Measurements from ENCODE around the gene ACAP3.
A peak's percentile ranks its signal among the peaks of the same experiment; 100 is the strongest.
"Not testable (repeated sequence)": the region's sequence is repeated elsewhere in the genome, so short reads cannot be mapped to it uniquely, and the experiment has no call there.

ACAP3 gene

DNA sequence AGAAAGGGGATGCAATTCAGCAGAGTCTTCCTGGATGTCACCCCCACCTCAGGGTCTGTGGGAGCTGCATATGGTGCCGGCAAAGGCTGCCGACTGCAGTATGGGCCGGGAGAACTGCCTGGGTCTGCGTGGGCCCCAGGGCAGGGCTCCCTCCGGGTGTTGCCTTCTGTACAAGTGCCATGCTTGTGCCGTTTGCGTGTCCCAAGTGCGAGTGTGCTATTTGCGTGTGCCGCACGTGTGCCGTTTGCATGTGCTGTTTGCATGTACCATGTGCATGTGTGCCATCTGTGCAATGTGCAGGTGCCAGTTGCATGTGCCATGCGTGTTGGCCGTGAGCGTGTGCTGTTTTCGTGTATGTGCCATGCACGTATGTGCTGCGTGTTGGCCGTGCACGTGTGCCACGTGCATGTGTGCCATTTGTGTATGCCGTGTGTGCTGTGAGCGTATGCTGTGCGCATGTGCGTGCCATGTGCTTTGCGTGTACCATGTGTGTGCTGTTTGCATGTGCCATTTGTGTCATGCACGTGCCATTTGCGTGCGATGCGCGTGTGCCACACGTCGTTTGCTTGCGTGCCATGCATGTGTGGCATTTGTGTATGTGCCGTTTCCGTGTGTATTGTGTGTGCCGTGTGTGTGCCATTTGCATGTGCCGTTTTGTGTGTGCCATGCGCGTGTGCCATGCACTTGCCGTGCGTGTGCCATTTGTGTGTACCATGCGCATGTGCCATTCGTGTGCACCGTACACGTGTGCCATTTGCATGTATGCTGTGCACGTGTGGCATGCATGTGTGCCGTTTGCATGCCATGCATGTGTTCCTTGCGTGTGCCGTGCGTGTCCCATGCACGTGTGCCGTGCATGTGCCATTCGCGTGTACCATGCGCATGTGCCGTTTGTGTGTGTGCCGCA, 21.8 kb upstream of the ACAP3 start:
- DNase-seq: no peak

DNA sequence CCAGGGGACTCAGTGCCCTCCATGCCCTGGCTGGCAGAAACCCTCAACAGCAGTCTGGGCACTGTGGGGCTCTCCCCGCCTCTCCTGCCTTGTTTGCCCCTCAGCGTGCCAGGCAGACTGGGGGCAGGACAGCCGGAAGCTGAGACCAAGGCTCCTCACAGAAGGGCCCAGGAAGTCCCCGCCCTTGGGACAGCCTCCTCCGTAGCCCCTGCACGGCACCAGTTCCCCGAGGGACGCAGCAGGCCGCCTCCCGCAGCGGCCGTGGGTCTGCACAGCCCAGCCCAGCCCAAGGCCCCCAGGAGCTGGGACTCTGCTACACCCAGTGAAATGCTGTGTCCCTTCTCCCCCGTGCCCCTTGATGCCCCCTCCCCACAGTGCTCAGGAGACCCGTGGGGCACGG, 20.5 kb upstream of the ACAP3 start:
- DNase-seq: no peak

- no peak for DNase-seq
Observed at GRCh38 chr1:1327291-1327690, 19.6 kb upstream of the ACAP3 start.

GRCh38 chr1:1326075-1326605, 18.4 kb upstream of the ACAP3 start:
- no peak for DNase-seq

DNA sequence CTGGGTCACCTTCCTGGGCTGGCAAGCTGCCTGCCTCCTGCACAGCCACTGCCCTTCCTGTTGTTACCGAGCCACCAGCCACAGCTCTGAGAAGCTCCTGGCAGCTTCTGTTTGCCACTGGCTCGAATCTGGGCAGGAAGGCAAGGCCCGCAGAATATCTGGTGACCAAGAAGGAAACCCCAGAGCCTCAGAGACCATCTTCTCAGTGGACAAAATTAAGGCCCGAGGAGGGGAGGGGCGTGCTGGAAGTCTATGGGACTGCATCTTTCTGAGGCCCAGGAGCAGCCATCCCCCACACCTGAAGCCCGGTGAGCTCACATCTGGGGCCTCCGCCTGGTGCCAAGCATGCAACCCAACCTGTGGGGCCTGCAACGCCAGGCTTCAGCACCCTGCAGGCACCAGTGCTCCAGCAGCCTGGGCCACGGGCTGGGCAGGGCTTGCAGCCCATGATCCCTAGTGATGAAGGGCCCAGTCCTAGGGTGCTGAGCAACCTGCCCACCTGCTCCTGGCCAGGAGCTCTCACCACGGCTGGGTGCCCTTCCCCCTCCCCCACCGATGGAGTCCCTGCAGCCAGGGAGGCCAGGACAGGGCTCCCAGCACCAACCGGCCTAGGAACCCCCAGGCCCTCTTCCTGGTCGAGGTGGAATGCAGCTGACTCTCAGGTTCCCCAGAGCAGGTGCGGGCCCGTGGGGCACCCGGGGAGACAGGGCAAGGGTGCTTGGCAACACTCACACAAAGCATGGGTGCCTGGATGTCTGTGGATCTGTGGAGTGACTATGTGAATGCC, 17.8 kb upstream of the ACAP3 start:
- no peak for DNase-seq

DNA sequence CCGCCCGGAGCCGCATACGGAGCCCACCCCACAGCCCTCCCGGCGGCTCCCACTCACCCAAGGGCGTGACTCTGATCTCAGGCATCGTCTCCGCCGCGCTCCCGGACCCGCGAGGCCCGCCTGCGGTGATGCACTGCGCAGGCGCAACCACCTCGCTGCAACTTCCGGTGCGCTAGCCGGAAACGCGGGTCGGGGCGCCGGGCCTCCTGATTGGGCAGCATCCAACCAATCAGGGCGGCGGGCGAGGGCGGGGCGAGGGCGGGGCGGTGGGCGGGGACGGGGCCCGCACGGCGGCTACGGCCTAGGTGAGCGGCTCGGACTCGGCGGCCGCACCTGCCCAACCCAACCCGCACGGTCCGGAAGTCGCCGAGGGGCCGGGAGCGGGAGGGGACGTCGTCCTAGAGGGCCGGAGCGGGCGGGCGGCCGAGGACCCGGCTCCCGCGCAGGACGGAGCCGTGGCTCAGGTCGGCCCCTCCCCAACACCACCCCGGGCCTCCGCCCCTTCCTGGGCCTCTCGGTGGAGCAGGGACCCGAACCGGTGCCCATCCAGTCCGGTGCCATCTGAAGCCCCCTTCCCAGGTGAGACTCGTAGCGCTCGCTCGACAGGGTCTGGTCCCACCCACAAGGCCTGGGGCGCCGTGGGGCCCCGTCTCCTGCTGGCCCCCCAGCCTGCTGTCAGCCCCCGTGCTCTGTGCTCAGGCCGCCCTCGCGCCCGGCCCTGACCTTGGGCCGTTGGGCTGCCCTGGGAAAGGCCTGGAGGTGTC, 17.0 kb upstream of the ACAP3 start, which contains the start of the genes CPTP and INTS11:
Gene CPTP (plus strand): TSS at position 279 of the 764 bp plus-strand sequence. CDS start 2,109 bp downstream, outside the sequence.
Gene INTS11 (minus strand): TSS at position 137 of the 764 bp plus-strand sequence. CDS start 52 bp downstream, at position 85.
- peak; percentile 94 for DNase-seq

GRCh38 chr1:1324084-1324523, 16.4 kb upstream of the ACAP3 start:
- no peak for DNase-seq

GRCh38 chr1:1322952-1323351, 15.2 kb upstream of the ACAP3 start:
- no peak for DNase-seq

- DNase-seq: no peak
Observed at GRCh38 chr1:1322418-1322817, 14.7 kb upstream of the ACAP3 start.

DNA sequence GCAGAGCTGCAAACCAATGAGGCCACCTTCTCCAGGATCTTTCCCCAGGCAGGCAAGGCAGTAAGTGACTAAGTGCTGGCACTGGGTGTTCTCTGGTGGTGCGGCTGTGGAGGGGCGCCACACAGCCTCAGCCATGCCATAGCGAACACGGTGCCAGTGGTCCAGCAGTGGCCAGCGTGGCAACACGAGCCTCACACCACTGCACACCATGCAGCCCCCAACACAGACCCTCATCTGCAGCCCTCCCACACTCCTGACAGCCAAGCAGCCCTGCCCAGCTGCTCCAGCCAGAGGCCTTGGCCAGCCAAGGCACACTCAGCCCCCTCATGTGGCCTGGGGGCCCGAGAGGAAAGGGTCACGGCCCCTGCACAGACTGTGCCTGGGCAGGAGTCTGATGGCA, 13.7 kb upstream of the ACAP3 start:
- no peak for DNase-seq

- DNase-seq: no peak
Observed at GRCh38 chr1:1320666-1321448, 13.1 kb upstream of the ACAP3 start.

- no peak for DNase-seq
Observed at GRCh38 chr1:1319646-1319941, 11.9 kb upstream of the ACAP3 start.

DNA sequence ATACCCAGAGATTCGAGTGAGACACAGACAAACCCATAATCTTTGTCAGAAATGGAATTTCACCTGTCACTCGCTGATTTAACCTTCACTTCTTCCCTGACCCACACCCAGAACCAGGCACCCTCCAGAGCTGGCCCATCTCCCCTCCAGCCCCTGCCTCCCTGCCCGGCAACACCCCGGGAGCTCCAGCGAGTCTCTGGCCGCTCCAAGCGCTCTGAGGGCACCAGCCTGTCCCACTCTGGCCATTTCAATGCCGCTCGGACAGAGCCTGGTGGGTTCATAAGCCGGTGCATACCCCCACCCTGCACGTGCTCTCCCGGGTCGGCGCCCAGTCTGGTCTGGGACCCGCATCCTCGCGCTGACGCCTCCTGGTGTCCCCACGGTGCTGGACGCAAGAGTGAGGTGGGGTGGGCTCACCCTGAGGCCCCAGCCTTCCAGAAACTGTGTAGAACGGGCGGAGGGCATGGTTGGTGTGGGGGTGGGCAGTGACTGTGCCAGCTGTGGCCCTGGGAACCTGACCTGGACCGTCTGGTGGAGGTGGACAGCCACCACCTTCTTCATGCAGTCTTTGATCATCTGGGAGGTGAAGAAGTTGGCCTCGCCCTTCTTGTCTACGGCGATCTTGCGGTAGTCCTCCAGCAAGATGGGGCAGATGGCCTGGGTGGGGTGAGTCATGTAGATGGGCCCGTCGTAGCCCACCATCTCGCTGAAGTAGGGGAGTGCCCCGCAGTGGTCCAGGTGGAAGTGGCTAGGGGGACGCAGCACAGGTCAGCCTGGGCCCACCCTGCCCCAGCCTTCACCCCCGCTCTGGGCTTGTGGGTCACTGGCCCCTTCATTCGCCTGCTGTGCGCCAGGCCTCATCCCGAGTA, 11.3 kb upstream of the ACAP3 start:
- no peak for DNase-seq

DNA sequence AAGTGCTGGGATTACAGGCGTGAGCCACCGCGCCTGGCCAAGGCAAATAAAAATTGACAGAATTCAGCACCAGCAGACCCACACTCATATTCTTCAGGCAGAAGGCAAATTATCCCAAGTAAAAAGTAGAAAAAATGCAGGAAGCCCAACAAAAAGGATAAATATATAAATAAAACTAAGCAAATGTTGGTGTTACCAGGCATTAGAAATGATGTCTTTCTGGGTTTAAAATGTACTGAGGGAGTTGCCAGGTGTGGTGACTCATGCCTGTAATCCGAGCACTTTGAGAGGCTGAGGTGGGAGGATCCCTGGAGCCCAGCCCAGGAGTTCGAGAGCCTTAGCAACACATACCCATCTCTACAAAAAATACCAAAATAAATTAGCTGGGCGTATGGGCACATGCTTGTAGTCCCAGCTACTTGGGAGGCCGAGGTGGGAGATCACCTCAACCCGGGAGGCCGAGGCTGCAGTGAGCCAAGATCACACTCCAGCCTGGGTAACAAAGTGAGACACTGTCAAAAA, 10.5 kb upstream of the ACAP3 start:
- no peak for DNase-seq

- no peak for DNase-seq
Observed at GRCh38 chr1:1317420-1317819, 9.7 kb upstream of the ACAP3 start.

DNA sequence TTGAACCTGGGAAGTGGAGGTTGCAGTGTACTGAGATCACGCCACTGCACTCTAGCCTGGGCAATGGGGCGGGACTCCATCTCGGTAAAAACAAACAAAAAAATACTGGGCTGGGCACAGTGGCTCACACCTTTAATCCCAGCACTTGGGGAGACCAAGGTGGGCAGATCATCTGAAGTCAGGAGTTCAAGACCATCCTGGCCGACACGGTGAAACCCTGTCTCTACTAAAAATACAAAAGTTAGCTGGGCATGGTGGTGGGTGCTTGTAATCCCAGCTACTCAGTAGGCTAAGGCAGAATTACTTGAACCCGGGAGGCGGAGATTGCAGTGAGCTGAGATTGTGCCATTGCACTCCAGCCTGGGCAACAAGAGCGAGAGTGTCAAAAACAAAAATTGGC, 8.5 kb upstream of the ACAP3 start:
- not testable (repeated sequence) for DNase-seq

DNA sequence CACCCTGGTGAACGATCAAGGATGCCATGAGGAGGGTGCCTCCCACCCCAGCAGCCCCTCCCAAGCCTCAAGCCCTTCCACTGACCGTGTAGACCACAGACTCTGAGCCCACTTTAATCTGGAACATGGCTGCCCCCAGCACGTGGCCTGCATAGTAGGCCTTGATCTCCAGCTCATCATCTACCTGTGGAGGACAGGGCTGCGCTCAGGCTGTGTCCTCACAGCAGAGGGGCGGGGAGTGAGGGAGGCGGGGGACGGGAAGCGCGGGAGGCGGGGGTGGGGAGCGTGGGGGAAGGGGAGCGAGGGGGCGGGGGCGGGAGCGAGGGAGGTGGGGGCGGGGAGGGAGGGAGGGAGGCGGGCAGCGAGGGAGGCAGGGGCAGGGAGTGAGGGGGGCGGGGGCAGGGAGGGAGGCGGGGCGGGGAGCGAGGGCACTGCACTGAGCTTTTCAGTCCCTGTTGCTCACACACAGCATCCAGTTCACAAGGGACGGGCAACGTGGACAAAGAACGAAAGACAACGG, 7.8 kb upstream of the ACAP3 start:
- DNase-seq: no peak

GRCh38 chr1:1314678-1315335, 7.1 kb upstream of the ACAP3 start:
- DNase-seq: no peak

DNA sequence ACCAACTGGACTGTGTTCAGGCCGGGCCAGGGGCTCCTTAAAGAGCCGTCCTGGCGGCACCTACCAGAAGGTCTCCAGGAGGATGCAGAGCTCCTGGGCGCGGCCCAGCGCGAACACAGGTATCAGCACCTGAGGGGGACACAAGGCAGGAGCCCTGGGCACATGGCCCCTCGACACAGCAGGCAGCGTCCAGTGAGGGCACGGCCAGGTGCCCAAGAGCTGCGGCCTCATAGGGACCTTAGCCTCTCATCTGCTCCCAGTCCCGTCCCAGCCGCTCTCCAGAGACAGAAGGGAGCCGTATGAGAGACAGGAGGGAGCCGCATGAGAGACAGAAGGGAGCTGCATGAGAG, 6.5 kb upstream of the ACAP3 start:
- no peak for DNase-seq
